SIG-M5 treated with dmso at 0.1 percent for 504 hours (cell line): ENCODE data around the gene FUT8.

Experiments
- DNase-seq: peaks from one replicate; lab custom pipeline; 2025; ENCODE audit not compliant: unreplicated experiment; lab: John Stamatoyannopoulos, UW

FUT8 gene

DNA sequence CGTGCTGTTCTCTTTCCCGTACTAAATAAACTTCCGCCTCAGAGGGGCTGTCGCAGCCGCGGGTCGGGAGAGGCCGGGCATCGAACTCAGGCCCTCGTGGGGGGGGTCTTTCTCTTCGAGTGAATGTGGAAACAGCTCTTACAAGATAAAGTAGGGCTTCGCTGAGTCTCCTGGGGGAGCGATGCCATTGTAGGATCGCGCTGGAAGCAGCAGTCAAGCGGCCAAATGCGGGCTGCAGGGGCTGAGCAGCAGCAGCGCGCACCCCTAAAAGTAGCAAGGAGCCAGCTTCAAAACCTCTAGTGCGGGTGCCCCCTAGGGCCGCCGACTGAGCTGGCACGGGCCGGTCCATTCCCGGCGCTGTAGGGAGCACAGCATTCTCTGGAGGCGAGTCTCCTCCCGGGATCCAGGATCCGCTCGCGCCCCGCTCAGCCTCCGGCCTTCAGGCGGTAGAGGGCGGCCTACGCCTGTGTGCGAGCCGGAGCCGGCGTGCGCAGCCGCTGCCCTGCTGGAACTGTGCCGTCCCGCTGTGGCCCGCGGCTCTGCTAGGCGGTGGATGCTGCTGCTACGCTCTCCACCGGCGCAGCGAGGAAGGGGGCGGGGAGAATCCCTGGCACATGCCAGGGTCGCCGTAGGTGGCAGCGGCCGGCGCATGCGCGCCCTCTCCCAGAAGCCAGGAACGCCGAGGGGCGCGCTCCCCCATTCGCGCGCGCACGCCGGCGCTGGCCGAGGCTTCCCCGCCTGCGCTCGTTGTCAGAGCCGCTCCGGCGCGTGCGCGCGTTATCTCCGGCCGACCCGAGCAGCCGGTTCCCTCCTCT lies at the start of gene FUT8:
TSS of gene FUT8 (plus strand) at position 699 of the 815 bp plus-strand sequence. CDS start 148,834 bp downstream, outside the sequence.
- peak; percentile 81 for DNase-seq

DNA sequence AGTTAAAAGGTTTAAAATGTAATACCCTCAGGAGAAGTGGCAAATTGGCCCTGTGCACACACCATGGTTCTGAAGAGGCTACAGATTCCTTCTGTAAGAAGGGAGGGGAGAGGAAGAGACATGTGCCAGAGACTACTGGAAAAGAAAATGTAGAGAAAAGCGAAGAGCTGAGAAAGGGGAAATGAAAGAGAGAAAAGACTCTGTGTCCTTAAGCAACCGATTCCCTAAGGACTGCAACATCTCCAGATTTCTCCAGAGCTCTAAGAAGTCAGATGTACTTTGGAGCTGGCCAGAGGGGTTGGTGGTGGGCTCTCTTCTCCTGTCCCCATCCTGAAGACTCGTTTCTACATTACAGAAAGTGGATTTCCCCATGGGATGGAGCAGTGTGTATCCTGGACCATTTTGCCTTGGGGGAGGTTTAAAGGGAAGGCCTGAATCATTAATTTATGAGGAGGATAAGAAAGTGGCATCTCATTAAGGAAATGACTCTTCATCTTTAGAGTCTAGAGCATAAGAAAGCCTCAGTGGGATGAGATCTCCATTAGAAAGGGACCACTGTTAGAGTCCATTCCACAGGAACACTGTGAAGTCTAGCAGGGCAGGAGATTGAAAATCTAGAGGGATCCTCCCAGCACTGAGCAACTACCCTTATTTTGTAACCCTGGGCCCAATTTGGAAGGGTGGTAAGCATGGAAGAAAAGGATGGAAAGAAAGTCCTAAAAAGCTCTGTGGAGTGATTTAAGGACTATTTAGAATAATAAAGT lies 45.5 kb upstream of the FUT8 start:
- peak; percentile 33 for DNase-seq

DNA sequence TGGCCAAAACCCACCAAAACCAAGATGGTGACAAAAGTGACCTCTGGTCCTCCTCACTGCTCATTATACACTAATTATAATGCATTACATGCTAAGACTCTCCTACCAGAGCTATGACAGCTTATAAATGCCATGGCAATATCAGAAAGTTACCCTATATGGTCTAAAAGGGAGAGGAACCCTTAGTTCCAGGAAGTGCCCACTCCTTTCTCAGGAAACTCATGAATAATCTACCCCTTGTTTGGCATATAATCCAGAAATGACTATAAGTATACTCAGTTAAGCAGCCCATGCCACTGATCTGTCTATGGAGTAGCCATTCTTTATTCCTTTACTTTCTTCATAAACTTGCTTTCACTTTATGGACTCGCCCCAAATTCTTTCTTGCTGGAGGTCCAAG lies 43.0 kb upstream of the FUT8 start:
- DNase-seq = no peak

DNA sequence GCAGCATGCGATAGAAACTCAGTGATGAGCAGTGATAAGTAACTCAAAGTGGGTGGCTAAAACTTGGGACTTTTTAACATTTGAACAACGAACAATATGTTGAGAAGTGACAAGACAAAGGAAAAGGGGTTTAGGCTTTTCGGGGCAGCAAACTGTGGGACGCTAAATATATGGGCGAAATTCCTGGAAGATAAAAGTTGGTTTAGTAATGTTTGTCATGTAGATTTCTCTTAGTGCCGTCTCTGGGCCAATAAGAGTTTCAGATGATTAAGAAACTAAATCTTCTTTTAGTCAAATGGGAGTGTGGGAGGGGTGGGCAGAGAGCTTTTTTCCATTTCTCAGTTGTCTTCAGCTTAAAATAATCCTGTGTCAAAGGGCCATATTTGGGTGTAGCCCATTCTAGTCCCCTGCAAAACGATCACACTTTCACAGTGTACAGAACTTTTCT lies 41.7 kb upstream of the FUT8 start:
- DNase-seq = no peak

DNA sequence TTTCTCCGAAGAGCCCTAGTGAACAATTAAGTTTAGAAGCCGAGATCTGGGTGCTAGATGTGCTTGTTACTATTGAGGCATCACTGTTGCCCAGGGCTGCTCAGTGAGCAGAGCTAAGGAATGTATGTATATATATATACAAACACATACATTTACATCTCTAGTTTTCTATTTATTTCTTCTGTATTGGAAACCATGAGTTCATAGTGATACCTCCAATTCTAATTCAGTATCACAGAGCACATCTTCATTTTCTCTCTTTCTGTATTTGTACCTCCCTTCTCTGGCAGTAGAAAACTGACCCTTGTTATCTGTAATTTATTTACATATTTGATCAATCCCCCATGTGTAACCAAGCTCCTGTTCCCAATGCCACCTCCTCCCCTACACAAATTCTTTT lies 40.7 kb upstream of the FUT8 start:
- DNase-seq = no peak

DNA sequence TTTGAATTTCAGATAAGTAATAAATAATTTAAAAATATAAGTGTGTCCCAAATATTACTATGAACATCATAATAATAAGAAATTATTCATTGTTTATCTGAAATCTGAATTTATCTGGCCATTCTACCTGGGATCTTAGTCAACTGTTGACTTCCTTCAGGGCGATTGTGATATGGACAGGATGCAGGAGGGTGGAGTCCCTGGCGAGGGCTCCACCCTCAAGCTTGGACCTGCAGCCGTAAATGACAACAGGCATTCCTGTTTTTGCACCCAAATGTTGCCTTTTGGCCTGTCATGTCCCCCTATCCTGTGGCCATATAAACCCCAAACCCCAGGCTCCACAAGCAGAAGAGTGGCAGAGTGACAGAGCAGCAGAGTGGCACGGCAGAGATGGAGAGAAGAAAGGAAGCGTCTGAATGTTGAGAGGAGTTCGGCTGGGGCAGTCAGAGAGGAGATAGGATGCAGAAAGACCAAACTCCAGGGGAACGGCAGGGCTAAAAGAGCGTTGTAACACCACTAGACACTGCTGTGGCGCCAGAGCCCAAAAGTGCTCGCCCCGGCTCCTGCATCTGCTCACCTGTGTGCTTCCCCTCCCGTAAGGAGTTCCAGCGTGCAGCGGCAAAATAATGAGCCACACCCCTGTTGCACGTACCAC lies 39.4 kb upstream of the FUT8 start:
- DNase-seq = no peak

DNA sequence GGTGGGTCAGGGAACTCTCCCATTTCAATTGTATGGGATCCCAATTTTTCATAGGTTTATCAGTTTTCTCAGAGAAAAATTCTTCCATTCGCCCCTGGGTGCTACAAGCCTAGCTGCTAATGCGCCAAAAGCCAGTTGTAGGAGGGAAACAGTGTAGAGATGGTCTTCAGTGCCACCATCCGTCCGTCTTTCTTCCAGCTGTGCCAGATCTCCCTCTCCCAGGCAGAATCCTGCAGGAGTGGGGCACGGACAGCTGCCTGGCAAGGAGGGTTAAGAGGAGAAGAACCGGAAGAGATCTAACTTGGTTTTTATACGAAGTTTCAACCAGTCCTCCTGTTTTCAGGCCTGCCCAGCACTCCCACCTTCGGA lies 38.9 kb upstream of the FUT8 start:
- no peak for DNase-seq

DNA sequence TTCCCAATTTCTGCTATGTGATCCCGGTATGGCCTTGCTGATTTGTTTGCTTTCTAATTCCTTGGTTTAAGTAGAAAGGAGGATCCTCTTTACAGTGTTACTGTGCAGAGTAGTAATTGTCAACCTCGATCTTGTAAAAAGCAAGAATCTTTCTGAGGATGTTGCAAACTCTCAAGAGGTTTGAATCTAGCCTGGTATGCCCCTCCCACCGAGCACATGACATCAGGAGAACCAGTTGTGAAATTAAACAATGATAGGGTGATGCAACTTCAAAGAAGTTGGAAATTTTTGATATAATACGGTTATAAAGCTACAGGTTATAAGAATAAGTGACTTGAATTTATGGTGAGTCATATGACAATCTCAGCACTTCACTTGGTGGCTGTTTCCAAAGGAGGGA lies 35.0 kb upstream of the FUT8 start:
- DNase-seq = no peak

DNA sequence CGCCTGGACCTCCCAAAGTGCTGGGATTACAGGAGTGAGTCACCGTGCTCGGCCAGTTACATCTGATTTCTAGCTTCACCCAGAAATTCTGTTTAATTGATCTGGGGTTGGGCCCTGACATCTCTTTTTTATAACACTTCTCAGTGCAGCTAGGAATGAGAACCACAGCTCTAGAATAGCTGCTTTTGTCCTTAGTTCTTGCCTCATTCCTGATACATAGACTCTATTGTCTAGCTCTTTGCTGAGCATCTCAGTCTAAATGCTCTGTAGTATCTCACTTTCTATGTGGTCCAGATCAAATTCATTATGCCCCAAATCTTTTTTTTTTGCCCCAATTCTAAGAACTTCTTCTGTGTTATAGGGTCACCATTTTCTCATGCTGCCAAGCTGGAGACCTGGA lies 29.9 kb upstream of the FUT8 start:
- no peak for DNase-seq

DNA sequence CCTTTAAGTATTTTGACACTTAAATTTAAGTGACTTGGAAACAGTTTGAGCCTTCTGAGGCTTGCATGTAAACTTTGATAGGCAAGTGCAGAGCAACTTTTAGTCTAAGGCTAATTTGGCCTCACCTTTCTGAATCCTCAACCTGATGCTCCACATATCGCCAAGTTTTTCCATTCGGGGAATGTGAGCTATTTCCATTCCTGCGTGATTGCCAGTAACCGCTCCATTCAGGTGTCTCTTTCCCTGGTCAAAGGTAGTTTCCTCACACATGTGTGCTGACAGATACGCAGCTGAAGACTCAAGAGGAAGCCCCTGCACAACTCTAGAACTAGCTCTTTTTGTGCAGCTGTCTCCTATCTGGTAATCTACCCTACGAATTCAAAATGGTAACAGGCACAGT lies 25.4 kb upstream of the FUT8 start:
- no peak for DNase-seq

DNA sequence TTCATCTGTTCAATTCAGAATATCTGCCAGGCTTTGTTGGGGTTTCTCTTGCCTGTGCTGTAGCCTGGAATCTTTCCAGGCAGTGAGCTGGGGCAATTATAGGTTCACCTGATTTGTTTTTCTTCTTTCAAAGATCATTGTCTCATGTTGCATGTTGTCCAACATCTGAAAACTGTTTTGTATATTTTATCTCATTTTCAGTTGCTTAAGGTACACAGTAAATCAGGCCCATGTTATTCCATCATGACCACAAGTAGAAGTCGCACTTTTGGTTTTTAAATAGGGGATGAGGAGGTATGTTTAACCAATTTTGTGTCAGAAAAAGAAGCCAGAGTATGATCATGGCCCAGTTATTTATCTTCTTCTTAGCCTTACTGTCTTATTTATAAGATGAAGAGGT lies 24.9 kb upstream of the FUT8 start:
- no peak for DNase-seq

DNA sequence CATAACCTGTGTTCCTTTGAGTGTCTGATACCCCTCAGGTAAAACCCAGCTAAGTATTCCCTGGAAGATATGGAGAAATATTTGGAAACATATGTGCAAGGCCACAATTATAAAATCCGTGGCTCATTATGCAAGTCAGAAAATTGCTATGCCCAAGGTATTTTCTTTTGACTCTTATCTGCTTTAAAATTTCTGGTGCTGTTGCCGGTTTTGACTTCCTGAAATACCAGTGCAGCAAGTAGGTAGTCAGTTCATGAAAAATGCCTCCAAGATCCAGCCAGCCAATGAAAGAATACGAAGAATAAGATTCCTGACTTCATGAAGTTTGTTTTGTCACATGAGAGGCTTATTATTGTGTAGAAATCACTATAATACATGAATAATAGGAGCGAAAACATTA lies 20.2 kb upstream of the FUT8 start:
- peak; percentile 34 for DNase-seq

DNA sequence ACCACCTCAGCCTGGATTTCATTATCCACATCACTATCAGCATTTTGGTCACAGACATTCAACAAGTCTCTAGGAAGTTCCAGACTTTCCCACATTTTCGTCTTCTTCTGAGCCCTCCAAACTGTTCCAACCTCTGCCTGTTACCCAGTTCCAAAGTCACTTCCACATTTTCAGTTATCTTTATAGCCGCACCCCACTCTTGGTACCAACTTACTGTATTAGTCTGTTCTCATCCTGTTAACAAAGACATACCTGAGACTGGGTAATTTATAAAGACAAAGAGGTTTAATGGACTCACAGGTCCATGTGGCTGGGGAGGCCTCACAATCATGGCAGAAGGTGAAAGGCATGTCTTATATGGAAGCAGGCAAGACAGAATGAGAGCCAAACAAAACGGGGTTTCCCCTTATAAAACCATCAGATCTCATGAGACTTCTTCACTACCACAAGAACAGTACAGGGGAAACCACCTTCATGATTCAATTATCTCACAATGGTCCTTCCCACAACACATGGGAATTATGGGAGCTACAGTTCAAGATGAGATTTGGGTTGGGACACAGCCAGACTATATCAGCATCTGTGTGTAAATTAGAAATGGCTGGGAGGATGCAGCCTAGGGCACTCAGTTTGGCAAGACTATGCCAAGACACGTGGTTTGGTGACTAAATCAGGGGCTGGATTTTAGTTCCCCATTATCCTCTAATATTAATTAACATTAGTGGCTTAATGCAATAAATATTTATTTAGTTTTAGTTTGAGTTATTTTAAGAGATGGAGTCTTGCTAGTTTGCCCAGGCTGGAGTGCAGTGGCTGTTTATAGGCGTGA lies 16.2 kb upstream of the FUT8 start:
- no peak for DNase-seq

DNA sequence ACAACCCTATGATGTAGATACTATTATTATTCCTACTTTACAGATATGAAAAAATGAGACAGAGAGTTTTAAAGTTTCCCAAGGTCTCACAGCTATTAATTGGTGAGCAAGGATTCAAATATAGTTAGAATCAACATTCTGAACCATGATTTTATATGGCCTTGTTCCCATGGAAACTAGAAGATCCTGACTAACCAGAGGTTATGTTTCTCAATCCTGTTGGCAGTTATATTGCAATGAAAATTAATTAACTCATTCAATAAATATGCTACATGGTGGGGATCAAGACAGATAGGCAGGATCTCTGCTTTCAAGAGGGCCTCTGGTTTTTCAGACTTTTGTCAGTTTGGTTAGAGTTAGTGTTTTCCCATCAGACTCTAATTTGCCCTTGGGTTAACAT lies 9.3 kb upstream of the FUT8 start:
- no peak for DNase-seq

DNA sequence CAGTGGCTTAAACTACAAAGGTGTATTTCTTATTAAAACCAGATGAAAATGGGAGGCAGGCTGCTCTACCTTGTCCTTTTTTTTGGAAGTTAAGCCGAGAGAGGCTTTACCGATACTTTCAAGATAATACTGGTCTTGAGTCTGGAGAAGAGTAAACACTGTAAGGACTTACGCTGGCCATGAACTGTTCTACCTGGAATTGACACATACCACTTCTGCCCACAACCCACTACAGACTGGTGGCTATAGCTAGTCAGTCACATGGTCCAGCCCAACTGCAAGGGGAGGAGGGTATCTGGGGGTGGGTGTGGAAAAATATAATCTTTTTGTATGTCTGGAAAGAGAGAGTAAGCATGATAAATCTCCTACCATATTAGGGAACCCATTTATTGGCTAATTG lies 4.4 kb upstream of the FUT8 start:
- DNase-seq = no peak

DNA sequence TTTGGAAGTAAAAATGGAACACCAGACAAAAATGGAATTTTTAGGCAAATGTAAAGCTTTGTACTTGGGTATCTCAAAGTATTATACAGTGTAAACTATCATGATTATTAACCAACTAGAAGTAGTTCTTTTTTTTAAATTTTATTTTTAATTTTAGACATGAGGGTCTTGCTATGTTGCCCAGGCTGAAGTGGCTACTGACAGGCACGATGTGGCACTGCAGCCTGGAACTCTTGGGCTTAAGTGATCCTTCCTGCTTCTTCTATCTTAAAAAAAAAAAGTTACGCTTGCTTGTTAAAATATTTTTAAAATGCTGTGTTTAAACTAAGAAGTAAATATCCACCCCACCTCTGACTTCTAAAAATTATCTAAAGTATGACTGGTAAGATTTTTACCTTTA lies 1.9 kb upstream of the FUT8 start:
- DNase-seq = no peak

DNA sequence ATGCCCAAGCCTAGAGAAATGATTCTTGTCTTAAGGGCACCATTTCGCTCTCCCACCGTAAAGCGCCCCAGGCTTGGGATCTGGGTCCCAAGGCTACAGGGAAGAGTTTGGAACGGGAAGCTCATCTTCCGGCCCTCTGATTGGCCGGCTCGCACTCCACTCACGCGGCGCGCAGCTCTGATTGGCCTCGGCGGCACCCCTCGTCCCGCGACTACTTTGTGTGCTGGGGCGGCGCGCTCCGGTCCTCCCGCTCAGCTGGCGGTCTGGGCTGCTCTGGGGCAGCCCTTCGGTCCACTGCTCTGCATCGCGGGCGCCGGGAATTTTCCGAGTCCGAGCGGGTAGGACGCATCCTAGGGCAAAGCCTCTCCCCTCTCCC lies 886 bp upstream of the FUT8 start:
- peak; percentile 85 for DNase-seq

DNA sequence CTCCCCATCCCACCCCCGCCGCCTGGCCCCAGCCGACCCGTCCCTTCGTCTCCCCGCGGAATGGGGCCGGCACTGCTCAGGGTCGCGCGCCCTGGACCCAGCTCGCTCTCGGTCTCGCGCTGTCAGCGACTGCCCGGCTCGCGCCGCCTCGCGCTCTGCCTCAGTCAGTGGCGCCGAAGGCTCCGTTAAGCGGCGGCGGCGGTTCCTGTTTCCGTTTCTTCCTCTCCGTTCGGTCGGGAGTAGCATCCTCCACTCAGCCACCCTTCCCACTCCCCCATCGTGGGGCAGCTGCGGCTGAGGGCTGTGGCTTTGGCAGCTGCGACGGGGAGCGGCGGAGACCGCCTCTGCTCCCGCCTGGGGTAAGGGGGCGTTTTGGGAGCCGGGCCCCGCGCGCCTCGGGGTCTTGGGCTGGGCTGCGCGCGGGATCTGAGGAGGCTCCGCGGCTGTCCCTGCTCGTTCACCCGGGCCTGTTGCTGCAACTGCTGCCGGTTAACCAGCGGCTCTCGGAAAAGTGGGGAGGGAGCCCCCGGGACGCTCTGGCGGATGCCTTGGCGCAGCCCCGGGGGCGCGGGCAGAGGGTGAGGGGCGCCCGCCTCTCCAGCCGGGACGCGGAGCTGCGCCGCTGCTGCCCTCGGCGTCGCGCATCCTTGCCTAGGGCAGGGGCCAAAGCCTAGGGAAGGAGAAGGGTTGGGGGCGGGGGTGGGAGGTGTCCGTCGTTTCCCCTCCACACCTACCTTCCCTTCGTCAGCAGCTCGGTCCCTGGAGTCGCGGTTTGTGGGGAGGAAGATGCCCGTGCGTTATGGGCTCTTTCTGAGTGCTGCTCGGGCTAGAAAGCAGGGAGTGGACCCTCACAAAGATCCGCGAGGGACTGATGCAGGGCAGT lies 567 bp downstream of the FUT8 start:
- peak; percentile 69 for DNase-seq

DNA sequence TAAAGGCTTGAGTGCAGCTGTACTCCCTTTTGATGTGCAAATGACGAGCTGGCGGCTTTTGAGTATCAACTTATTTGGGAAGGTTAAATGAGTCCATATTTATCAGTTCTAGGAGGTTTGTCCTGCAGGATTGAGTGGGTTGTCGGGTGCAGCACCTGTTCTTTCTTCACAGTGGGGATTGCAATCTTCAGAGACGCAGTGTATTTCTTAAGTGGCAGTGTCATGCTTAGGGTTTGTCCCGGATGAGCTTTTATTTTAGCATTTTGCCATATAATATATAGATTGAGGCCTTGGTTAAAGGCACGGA lies 1.2 kb downstream of the FUT8 start:
- no peak for DNase-seq

DNA sequence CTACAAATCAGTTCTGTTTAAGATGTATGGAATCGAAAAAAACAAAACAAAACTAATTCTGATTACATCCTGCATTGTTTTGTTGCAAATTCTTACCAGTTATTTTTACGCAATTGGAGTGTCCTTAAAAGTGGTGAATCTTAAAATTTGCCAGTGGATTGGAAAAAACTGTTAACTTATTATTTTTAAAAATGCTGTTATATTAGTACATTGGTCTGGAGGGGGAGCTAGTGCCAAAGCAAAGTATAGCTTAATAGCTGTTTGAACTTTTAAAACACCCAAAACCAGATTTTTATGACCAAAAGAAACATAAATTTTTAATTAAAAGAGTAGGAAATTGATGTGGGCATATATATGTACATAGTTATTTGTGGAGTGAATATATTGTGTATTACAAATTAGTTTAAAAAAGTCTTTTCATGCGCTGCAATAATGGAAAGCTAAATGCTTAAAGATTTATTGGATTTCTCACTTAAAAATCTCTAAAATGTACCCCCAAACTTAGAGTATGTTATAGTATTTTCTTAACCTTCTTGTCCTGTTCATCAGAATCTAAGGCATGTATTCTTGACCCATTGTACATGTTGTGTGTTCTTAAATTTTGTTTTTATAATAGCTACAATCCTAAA lies 2.5 kb downstream of the FUT8 start:
- DNase-seq = peak; percentile 28
